ENCODE data around the gene CBR4.
"Not testable (repeated sequence)": the region's sequence is repeated elsewhere in the genome, so short reads cannot be mapped to it uniquely, and the experiment has no call there.

The CBR4 gene

GRCh38 chr4:169042608-169043007 lies 32.6 kb upstream of the CBR4 start:
- TF ChIP-seq, protein P1, sequence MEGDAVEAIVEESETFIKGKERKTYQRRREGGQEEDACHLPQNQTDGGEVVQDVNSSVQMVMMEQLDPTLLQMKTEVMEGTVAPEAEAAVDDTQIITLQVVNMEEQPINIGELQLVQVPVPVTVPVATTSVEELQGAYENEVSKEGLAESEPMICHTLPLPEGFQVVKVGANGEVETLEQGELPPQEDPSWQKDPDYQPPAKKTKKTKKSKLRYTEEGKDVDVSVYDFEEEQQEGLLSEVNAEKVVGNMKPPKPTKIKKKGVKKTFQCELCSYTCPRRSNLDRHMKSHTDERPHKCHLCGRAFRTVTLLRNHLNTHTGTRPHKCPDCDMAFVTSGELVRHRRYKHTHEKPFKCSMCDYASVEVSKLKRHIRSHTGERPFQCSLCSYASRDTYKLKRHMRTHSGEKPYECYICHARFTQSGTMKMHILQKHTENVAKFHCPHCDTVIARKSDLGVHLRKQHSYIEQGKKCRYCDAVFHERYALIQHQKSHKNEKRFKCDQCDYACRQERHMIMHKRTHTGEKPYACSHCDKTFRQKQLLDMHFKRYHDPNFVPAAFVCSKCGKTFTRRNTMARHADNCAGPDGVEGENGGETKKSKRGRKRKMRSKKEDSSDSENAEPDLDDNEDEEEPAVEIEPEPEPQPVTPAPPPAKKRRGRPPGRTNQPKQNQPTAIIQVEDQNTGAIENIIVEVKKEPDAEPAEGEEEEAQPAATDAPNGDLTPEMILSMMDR (IDR thresholded peaks at IDR 0.05) = no peak
- H3K4me1 ChIP-seq = no peaks in the 10 kb centered on the region
- no peak overlapping the region for H3K4me3 ChIP-seq (ENCODE audit: low read depth, low read length)
- no peak overlapping the region for H3K27ac ChIP-seq
- H3K4me2 ChIP-seq (ENCODE audit: low read length) = no peak overlapping the region
- no peaks in the 10 kb centered on the region for H3K9me3 ChIP-seq (ENCODE audit: control insufficient read depth, low read length)
- no peaks in the 10 kb centered on the region for H3K27me3 ChIP-seq (ENCODE audit: control insufficient read depth, insufficient read depth, low read length)
- H2AFZ ChIP-seq = no peak overlapping the region
- H3K79me2 ChIP-seq = no peaks in the 10 kb centered on the region
- H3K9ac ChIP-seq = no peak overlapping the region
- H3K36me3 ChIP-seq (ENCODE audit: control insufficient read depth, insufficient read depth, low read length) = no peaks in the 10 kb centered on the region

- Histone ChIP-seq H3K9me3 (ENCODE audit: control insufficient read depth, low read length) (no peaks in the 10 kb centered on the region), H3K36me3 (ENCODE audit: control insufficient read depth, insufficient read depth, low read length) (no peaks in the 10 kb centered on the region), H3K27ac (no peak overlapping the region), H3K4me3 (ENCODE audit: low read depth, low read length) (no peak overlapping the region), H3K4me2 (ENCODE audit: low read length) (no peak overlapping the region), H3K79me2 (no peaks in the 10 kb centered on the region), H3K27me3 (ENCODE audit: control insufficient read depth, insufficient read depth, low read length) (no peaks in the 10 kb centered on the region), H2AFZ (no peak overlapping the region), H3K4me1 (no peaks in the 10 kb centered on the region), H3K9ac (no peak overlapping the region)
- TF ChIP-seq, protein P1 (IDR thresholded peaks at IDR 0.05) = no peak
Measured at GRCh38 chr4:169040559-169041261, 30.7 kb upstream of the CBR4 start.

DNA sequence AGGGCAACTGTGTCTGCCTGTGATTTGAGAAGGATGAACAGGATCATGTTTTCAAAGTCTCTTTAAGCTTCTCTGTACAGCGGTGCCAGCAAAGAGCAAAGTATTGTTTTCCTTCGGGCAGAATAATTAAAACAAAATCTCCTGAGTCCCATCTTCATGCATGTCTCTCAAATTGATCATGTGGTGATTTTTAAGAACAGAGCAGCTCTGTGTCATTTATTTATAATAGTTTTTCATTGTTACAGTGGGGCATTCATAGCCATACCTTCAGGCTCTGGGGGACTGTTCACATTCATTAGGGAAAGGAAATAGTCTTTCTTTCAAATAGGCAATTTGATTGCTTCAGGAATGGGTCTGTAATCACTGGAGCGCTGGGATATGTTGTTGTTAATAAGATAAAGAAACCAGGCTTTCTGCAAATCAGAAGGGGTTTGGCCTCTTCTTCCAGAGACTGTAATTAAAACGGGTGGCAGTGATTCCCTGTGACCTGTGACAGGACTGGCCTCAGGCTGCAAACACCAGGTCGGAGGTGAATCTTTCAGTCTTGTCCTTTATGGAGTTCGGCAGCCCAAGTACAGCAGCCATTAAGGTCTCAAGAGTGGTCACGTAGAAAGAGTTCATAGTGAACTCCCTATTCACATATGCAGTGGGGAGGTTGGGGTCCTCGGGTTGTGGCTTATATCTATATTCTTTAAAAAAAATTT lies 29.3 kb upstream of the CBR4 start:
- Histone ChIP-seq H3K9me3 (ENCODE audit: control insufficient read depth, low read length) (no peaks in the 10 kb centered on the region), H3K27ac (no peak overlapping the region), H3K4me3 (ENCODE audit: low read depth, low read length) (no peak overlapping the region), H3K36me3 (ENCODE audit: control insufficient read depth, insufficient read depth, low read length) (no peaks in the 10 kb centered on the region), H3K4me2 (ENCODE audit: low read length) (no peak overlapping the region), H3K27me3 (ENCODE audit: control insufficient read depth, insufficient read depth, low read length) (no peaks in the 10 kb centered on the region), H3K4me1 (no peaks in the 10 kb centered on the region), H3K9ac (no peak overlapping the region), H3K79me2 (no peaks in the 10 kb centered on the region), H2AFZ (no peak overlapping the region)
- TF ChIP-seq, protein P1 (IDR thresholded peaks at IDR 0.05) = no peak

DNA sequence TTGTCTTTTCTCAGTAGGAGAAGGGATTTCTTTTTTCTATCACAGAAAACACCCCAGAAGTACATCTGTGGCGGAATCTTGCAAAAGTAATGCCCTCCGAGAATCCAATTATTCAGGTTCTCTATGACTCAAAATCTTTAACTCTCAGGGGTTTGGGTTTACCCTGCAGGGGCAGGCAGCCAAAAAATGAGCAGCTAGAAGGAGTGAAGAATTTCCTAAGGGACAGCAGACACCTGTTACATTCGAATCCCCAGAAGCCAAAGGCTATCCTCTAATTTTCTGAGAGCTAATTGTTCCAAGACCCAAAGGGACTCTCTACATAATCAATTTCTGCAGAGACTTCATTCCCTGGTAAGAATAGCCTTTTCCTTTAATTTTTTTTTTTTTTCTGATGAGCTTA lies 27.5 kb upstream of the CBR4 start:
- no peak overlapping the region for H3K4me2 ChIP-seq (ENCODE audit: low read length)
- no peak overlapping the region for H2AFZ ChIP-seq
- no peak overlapping the region for H3K4me3 ChIP-seq (ENCODE audit: low read depth, low read length)
- no peaks in the 10 kb centered on the region for H3K36me3 ChIP-seq (ENCODE audit: control insufficient read depth, insufficient read depth, low read length)
- H3K4me1 ChIP-seq = no peaks in the 10 kb centered on the region
- no peaks in the 10 kb centered on the region for H3K79me2 ChIP-seq
- no peak overlapping the region for H3K27ac ChIP-seq
- no peak overlapping the region for H3K9ac ChIP-seq
- H3K9me3 ChIP-seq (ENCODE audit: control insufficient read depth, low read length) = no peaks in the 10 kb centered on the region
- TF ChIP-seq, protein P1 (IDR thresholded peaks at IDR 0.05) = no peak
- H3K27me3 ChIP-seq (ENCODE audit: control insufficient read depth, insufficient read depth, low read length) = no peaks in the 10 kb centered on the region

DNA sequence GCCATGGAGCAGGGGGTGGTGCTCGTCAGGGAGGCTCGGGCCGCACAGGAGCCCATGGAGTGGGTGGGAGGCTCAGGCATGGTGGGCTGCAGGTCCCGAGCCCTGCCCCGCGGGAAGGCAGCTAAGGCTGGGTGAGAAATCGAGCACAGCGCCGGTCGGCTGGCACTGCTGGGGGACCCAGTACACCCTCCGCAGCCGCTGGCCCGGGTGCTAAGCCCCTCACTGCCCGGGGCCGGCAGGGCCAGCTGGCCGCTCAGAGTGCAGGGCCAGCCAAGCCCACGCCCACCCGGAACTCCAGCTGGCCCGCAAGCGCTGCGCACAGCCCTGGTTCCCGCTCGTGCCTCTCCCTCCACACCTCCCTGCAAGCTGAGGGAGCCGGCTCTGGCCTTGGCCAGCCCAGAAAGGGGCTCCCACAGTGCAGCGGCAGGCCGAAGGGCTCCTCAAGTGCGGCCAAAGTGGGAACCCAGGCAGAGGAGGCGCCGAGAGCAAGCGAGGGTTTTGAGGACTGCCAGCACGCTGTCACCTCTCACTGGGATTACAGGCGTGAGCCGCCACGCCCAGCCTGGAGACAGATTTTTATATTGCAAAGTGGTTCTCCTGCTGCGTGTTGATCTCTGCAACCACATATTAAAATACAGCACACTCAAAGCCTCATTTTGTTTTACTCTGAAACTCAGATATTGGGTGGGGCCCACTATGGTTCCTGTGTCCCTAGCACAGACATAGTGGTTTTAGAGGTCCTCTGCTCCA lies 26.0 kb upstream of the CBR4 start:
- H3K36me3 ChIP-seq (ENCODE audit: control insufficient read depth, insufficient read depth, low read length); H3K9ac ChIP-seq; H3K4me3 ChIP-seq (ENCODE audit: low read depth, low read length); H3K4me2 ChIP-seq (ENCODE audit: low read length); H2AFZ ChIP-seq; H3K79me2 ChIP-seq; H3K4me1 ChIP-seq; H3K9me3 ChIP-seq (ENCODE audit: control insufficient read depth, low read length); H3K27me3 ChIP-seq (ENCODE audit: control insufficient read depth, insufficient read depth, low read length); H3K27ac ChIP-seq: not testable (repeated sequence)
